Measurements from ENCODE around the gene KCND2. TPM values are rescaled to one million over a fixed set of nuclear protein-coding genes. Genes with fewer than 3 reads are reported as not detected.

The KCND2 gene
- total RNA-seq, 2 donors from 2014 or later: 0.08 to 0.17 TPM

DNA sequence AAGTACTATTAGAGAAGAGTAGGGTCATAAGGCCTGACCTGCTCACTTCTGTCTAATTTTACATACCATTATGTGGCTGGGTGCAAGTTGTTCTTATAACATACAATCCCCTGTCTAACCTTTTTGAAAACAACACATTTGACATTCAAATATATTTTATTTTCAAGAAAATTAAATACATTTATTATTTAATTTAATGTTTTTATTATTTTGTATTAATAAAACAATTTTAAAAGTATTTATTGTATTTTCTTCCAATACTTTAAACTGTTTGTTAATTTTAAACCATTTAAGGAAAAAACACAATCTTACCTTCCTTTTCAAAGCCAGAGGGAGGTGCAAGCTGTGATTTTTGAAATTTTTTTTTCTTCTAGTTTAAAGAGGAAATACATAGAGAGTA lies 232.8 kb downstream of the KCND2 start:
- no peaks in the 10 kb centered on the region for H3K36me3 ChIP-seq
- no peaks in the 10 kb centered on the region for H3K9me3 ChIP-seq
- H3K27me3 ChIP-seq: no peaks in the 10 kb centered on the region
- H3K4me1 ChIP-seq: no peaks in the 10 kb centered on the region
- no peak overlapping the region for H3K27ac ChIP-seq
- no peak overlapping the region for H3K4me3 ChIP-seq
- H3K9ac ChIP-seq (ENCODE audit: low read depth in 2 of 2, low read length in 2 of 2): no peak overlapping the region
- DNase-seq: no peak
- TF ChIP-seq, protein P1, sequence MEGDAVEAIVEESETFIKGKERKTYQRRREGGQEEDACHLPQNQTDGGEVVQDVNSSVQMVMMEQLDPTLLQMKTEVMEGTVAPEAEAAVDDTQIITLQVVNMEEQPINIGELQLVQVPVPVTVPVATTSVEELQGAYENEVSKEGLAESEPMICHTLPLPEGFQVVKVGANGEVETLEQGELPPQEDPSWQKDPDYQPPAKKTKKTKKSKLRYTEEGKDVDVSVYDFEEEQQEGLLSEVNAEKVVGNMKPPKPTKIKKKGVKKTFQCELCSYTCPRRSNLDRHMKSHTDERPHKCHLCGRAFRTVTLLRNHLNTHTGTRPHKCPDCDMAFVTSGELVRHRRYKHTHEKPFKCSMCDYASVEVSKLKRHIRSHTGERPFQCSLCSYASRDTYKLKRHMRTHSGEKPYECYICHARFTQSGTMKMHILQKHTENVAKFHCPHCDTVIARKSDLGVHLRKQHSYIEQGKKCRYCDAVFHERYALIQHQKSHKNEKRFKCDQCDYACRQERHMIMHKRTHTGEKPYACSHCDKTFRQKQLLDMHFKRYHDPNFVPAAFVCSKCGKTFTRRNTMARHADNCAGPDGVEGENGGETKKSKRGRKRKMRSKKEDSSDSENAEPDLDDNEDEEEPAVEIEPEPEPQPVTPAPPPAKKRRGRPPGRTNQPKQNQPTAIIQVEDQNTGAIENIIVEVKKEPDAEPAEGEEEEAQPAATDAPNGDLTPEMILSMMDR (IDR thresholded peaks at IDR 0.05): no peak
- intact Hi-C loops (cut with DNase I): no loop called here

DNA sequence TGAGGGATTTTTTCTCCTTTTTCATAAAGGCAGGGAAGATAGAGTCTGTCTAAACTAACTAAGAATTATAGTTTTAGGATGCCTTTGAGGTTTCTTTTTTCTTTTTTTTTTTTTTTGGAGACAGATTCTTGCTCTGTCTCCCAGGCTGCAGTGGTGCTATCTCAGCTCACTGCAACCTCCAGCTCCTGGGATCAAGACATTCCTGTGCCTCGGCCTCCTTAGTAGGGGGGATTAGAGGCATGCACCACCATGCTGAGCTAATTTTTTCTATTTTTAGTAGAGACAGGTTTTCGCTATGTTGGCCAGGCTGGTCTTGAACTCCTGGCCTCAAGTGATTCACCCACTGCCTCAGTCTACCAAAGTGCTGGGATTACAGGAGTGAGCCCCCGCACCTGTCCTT lies 239.7 kb downstream of the KCND2 start:
- Histone ChIP-seq H3K9ac (ENCODE audit: low read depth in 2 of 2, low read length in 2 of 2) (no peak overlapping the region), H3K4me1 (no peaks in the 10 kb centered on the region), H3K27me3 (no peaks in the 10 kb centered on the region), H3K36me3 (no peaks in the 10 kb centered on the region), H3K9me3 (no peaks in the 10 kb centered on the region), H3K27ac (no peak overlapping the region), H3K4me3 (no peak overlapping the region)
- TF ChIP-seq, protein P1 (IDR thresholded peaks at IDR 0.05): no peak
- intact Hi-C loops (cut with DNase I): no loop called here
- DNase-seq: no peak

DNA sequence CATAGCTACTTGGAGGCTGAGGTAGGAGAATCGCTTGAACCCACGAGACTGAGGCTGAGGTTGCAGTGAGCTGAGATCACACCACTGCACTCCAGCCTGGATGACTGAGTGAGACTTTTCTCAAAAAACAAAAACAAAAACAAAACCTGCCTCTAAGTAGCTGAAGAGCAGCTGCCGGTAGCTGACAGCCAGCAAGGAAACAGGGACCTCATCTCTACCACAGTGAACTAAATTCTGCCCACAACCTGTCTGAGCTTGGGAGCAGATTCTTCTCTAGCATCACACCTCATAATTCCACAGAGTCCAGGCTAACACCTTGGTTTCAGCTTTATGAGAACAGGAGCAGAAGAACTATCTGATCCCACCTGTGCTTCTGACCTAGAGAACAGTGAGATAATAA lies 246.2 kb downstream of the KCND2 start:
- no peaks in the 10 kb centered on the region for H3K4me1 ChIP-seq
- TF ChIP-seq, protein P1 (IDR thresholded peaks at IDR 0.05): no peak
- DNase-seq: no peak

DNA sequence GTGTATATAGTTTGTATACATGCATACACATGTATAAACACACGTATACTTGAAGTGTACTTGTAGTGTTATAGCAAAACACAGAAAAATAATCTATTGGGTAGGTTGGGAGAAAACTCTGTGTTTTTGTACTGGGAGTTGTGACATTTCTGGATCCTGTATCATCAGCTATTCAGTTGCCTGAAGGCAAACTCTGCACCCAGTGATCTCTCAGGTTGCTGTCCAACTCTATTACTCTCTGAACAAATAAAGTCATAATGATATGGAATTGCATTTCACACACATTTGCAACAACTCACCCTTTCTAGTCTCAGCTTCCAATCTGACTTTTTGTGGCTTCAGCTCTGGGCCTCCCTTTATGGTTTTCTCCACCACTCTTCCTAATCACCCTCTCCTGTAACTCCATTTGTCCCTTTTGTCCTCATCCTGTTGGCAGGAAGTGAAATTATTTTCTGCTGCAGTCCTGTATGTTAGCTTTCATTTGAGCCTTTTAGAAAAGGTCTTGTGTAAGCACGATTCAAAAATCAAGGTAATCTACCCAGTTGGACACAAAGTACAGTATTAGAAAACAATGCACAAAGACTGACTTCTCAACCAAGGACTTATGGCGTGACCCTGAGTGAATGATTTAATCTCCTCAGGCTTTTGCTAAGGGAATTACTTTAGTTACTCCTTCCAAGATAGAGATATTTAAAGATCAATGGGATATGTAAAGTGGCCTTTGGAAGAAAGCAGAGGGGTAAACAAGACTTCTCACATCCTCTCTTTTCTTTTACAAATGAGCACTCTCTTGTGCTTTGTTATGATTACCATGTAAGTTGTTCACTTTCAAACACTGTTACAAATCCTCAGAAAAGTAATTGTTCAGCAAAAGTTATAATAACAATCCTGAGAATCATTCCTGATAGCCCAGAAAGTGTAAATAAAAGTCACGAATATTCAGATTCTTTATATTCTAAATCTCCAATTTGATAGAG lies 249.1 kb downstream of the KCND2 start:
- H3K9ac ChIP-seq (ENCODE audit: low read depth in 2 of 2, low read length in 2 of 2): no peak overlapping the region
- H3K9me3 ChIP-seq: no peaks in the 10 kb centered on the region
- intact Hi-C loops (cut with DNase I): no loop called here
- no peak overlapping the region for H3K27ac ChIP-seq
- H3K36me3 ChIP-seq: no peaks in the 10 kb centered on the region
- TF ChIP-seq, protein P1 (IDR thresholded peaks at IDR 0.05): no peak
- DNase-seq: no peak
- H3K4me1 ChIP-seq: no peaks in the 10 kb centered on the region
- no peak overlapping the region for H3K4me3 ChIP-seq
- no peaks in the 10 kb centered on the region for H3K27me3 ChIP-seq

More for the DNA sequence above, 246.2 kb downstream of the KCND2 start:
- Histone ChIP-seq H3K9me3 (no peaks in the 10 kb centered on the region), H3K36me3 (no peaks in the 10 kb centered on the region), H3K4me3 (no peak overlapping the region), H3K27me3 (no peaks in the 10 kb centered on the region), H3K9ac (ENCODE audit: low read depth in 2 of 2, low read length in 2 of 2) (no peak overlapping the region), H3K27ac (no peak overlapping the region)
- intact Hi-C loops (cut with DNase I): no loop called here

DNA sequence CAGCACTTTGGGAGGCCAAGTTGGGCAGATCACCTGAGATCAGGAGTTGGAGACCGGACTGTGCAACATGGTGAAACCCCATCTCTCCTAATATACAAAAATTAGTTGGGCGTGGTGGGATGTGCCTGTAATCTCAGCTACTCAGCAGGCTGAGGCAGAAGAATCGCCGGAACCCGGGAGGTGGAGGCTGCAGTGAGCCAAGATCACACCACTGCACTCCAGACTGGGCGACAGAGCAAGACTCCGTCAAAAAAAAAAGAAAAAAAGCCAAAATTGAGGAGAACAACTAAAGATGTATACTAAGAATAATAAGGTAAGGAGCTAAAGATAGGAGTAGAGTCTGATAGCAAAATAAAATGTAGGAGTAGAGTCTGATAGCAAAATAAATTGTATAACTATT lies 251.0 kb downstream of the KCND2 start:
- no peaks in the 10 kb centered on the region for H3K36me3 ChIP-seq
- H3K9me3 ChIP-seq: no peaks in the 10 kb centered on the region
- H3K9ac ChIP-seq (ENCODE audit: low read depth in 2 of 2, low read length in 2 of 2): no peak overlapping the region
- TF ChIP-seq, protein P1 (IDR thresholded peaks at IDR 0.05): no peak
- intact Hi-C loops (cut with DNase I): no loop called here
- no peaks in the 10 kb centered on the region for H3K27me3 ChIP-seq
- no peaks in the 10 kb centered on the region for H3K4me1 ChIP-seq
- no peak for DNase-seq
- no peak overlapping the region for H3K27ac ChIP-seq
- H3K4me3 ChIP-seq: no peak overlapping the region
